Measurements from ENCODE around the gene CTPS2.
"Not testable (repeated sequence)": the region's sequence is repeated elsewhere in the genome, so short reads cannot be mapped to it uniquely, and the experiment has no call there.

Gene CTPS2

DNA sequence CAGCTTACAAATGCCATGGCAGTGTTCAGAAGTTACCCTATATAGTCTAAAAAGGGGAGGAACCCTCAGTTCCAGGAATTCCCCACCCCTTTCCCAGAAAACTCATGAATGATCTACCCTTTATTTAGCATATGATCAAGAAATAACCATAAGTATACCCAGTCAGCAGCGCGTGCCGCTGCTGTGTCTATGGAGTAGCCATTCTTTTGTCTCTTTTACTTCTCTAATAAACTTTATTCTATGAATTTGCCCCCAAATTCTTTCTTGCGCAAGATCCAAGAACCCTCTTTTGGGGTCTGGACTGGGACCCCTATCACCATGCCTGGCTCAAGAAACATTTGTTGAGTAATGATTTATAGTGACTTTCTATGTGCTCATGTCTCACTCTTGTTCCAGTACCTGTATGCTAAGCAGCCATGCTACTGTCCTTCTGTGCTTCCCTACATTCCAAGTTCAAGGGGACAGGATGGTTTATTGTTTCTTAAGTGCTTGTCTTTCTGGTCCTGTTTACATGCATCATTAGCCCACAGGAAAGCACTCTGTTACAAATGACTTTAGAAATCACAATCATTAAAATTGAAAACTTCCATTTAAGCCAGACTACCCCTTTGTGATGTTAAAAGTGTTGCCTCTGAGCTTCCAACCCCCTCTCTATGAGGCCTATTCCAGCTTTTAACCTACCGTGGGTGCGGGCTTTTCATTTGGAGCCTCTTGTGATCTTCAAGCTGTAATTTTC is 125.9 kb downstream of the CTPS2 start:
- TF ChIP-seq, protein P1, sequence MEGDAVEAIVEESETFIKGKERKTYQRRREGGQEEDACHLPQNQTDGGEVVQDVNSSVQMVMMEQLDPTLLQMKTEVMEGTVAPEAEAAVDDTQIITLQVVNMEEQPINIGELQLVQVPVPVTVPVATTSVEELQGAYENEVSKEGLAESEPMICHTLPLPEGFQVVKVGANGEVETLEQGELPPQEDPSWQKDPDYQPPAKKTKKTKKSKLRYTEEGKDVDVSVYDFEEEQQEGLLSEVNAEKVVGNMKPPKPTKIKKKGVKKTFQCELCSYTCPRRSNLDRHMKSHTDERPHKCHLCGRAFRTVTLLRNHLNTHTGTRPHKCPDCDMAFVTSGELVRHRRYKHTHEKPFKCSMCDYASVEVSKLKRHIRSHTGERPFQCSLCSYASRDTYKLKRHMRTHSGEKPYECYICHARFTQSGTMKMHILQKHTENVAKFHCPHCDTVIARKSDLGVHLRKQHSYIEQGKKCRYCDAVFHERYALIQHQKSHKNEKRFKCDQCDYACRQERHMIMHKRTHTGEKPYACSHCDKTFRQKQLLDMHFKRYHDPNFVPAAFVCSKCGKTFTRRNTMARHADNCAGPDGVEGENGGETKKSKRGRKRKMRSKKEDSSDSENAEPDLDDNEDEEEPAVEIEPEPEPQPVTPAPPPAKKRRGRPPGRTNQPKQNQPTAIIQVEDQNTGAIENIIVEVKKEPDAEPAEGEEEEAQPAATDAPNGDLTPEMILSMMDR (IDR thresholded peaks at IDR 0.05; ENCODE audit: poor library complexity, severe bottlenecking), result no peak
- no peaks in the 10 kb centered on the region for H3K9me3 ChIP-seq (ENCODE audit: severe bottlenecking)
- no peaks in the 10 kb centered on the region for H3K36me3 ChIP-seq (ENCODE audit: low read depth)
- H3K4me3 ChIP-seq (ENCODE audit: severe bottlenecking), result no peak overlapping the region
- peaks cover 9% of the 10 kb centered on the region for H3K4me1 ChIP-seq (ENCODE audit: insufficient read depth, poor library complexity, severe bottlenecking)
- no peak overlapping the region for H3K27ac ChIP-seq (ENCODE audit: poor library complexity, severe bottlenecking)
- H3K27me3 ChIP-seq (ENCODE audit: insufficient read depth, poor library complexity, severe bottlenecking), result no peaks in the 10 kb centered on the region
- no peak for DNase-seq (ENCODE audit: low spot score)
- ATAC-seq (ENCODE audit: low read depth), result no peak

DNA sequence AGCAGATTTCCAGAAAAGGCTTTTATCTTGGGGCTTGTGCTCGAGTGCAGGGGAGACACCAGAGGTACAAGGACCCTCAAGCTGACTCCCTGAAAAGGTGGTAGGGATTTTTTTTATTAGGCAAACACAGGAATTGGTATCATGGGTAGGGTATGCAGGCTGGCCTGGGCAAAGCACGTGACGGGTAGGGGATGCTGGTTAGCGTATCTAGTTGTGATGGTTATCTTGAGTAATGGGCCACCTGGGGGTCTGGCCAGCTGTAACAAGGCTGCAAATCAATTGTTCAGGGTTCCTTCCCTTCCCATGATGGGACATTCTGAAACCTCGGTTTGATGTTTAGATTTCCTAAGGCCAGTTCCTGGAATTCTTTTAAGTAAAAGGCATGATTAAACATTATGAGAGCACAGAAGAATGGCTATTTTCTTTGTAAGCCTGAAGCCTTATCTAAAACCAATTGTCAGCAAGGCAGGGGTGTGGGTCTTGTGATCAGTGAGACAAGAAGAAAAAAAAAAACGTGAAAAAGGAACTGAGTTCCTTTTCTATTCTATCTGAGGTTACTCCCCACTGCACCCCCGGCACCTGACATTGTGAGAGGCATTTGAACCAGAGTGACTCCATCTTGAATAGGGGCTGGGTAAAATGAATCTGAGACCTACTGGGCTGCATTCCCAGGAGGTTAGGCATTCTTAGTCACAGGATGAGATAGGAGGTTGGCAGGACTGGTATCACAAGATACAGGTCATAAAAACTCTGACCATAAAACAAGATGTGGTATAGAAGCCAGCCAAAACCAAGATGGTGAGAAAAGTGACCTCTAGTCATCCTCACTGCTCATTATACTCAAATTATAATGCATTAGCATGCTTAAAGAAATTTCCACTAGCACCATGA is 126.7 kb downstream of the CTPS2 start:
- Histone ChIP-seq H3K27me3 (ENCODE audit: insufficient read depth, poor library complexity, severe bottlenecking) (no peaks in the 10 kb centered on the region), H3K9me3 (ENCODE audit: severe bottlenecking) (no peaks in the 10 kb centered on the region), H3K36me3 (ENCODE audit: low read depth) (no peaks in the 10 kb centered on the region), H3K27ac (ENCODE audit: poor library complexity, severe bottlenecking) (no peak overlapping the region), H3K4me3 (ENCODE audit: severe bottlenecking) (no peak overlapping the region), H3K4me1 (ENCODE audit: insufficient read depth, poor library complexity, severe bottlenecking) (peaks cover 9% of the 10 kb centered on the region)
- DNase-seq (ENCODE audit: low spot score) (no peak), ATAC-seq (ENCODE audit: low read depth) (no peak)
- TF ChIP-seq, protein P1 (IDR thresholded peaks at IDR 0.05; ENCODE audit: poor library complexity, severe bottlenecking), result no peak

DNA sequence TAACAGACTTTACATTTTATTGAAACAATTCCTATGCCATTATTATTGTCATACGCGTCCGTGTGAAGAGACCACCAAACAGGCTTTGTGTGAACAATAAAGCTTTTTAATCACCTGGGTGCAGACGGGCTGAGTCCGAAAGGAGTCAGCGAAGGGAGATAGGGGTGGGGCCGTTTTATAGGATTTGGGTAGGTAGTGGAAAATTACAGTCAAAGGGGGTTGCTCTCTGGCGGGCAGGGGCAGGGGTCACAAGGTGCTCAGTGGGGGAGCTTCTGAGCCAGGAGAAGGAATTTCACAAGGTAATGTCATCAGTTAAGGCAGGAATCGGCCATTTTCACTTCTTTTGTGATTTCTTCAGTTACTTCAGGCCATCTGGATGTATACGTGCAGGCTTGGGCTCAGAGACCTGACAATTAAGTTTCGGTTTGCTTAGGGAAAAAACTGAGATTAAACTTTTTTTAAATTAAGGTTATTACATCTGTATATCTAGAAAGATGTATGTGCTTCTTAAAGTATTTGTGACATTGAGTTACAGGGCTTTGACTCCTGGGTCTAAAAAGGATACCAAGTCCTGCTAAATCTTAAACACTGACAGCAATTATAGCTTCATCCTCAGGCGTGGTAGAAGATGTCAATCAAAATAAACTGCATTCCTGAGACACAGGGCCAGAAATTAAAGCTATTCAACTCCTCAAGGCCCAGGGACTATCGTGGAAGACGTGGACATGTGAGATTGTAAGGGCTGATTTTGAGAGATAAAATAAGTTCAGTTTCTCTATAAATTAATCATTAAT is 132.3 kb downstream of the CTPS2 start:
- not testable (repeated sequence) for H3K27me3 ChIP-seq (ENCODE audit: insufficient read depth, poor library complexity, severe bottlenecking); ATAC-seq (ENCODE audit: low read depth)

DNA sequence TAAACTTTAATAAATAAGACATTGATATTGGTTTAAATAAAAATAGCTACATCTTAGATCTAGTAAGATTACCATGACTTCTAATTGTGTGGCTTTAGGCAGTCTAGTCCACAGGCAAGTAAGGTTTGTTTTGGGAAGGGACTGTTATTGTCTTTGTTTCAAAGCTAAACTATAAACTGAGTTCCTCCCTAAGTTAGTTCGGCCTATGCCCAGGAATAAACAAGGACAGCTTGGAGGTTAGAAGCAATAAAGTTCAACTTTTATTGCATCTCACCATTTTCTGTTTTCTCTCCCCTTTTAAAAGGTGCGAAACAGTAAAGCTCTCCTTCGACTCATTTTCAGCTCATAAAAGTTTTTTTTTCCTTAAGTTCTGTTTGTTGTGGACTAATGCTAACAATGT is 133.0 kb downstream of the CTPS2 start:
- H3K27me3 ChIP-seq (ENCODE audit: insufficient read depth, poor library complexity, severe bottlenecking), result no peaks in the 10 kb centered on the region

More for the DNA sequence above, 132.3 kb downstream of the CTPS2 start:
- not testable (repeated sequence) for H3K9me3 ChIP-seq (ENCODE audit: severe bottlenecking); DNase-seq (ENCODE audit: low spot score); H3K4me1 ChIP-seq (ENCODE audit: insufficient read depth, poor library complexity, severe bottlenecking); H3K36me3 ChIP-seq (ENCODE audit: low read depth); H3K27ac ChIP-seq (ENCODE audit: poor library complexity, severe bottlenecking); H3K4me3 ChIP-seq (ENCODE audit: severe bottlenecking)

More for the DNA sequence above, 133.0 kb downstream of the CTPS2 start:
- no peaks in the 10 kb centered on the region for H3K36me3 ChIP-seq (ENCODE audit: low read depth)
- H3K9me3 ChIP-seq (ENCODE audit: severe bottlenecking), result no peaks in the 10 kb centered on the region
- ATAC-seq (ENCODE audit: low read depth) (no peak), DNase-seq (ENCODE audit: low spot score) (no peak)
- H3K27ac ChIP-seq (ENCODE audit: poor library complexity, severe bottlenecking), result no peak overlapping the region
- TF ChIP-seq, protein P1 (IDR thresholded peaks at IDR 0.05; ENCODE audit: poor library complexity, severe bottlenecking), result no peak
- no peak overlapping the region for H3K4me3 ChIP-seq (ENCODE audit: severe bottlenecking)
- no peaks in the 10 kb centered on the region for H3K4me1 ChIP-seq (ENCODE audit: insufficient read depth, poor library complexity, severe bottlenecking)
